HG03460 (cell line): ENCODE measurements around the gene ST6GAL1.

Experiments
- ATAC-seq: cut with Tn5 transposase; IDR thresholded peaks from one replicate; pipeline ENCODE4 v1.9.1; 2021; ENCODE audit not compliant: unreplicated experiment

ST6GAL1 gene

DNA sequence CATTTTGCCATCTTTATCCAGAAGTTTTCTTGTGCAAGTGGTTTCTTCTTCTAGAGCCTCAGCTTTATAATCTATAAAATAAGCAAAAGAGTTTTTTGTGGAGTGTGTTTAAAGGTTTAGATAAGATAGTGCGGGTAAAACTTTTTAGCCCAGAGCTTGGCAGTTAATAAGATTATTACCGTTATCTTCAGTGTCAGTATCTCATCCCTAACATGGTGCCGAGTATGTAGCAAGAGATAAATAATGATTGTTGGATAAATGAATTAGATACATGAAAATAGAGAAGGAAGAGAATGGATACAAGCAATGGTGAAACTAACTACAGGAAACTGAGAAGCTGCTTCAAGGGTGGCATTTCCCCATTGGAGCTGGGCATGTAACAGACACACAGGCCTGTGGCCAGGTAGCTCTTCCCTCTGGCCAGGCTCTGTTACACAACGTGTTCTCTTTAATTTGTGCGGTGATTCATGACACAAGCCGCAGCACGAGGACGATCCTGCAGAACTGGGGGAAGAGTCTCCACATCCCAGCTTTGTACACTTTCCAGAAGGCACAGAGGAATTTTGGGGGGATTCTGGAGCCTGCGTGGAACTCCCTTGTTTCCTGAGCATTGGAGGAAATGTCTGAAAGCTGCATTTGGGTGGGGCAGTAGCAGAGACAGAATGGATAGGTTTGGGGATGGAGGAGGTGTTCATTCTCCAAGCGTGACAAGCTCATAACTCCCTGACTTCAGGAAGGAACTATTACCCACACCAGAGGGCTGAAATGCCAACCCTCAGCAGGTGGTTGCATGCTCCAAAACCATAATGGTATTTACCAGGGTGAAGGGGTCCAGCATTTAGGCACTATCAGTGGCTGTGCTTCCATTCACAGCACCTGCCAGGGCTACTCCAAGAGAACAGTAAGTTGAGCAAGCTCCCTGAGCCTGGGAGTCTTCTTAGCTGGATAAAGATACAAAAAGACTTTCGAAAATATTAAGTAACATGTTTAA is 14.2 kb upstream of the ST6GAL1 start:
- ATAC-seq = no peak

- no peak for ATAC-seq
These were observed 12.6 kb upstream of the ST6GAL1 start for GRCh38 chr3:186917512-186918312.

GRCh38 chr3:186920301-186920700 is 10.0 kb upstream of the ST6GAL1 start:
- ATAC-seq = no peak

GRCh38 chr3:186920796-186921195 is 9.5 kb upstream of the ST6GAL1 start:
- ATAC-seq = no peak

DNA sequence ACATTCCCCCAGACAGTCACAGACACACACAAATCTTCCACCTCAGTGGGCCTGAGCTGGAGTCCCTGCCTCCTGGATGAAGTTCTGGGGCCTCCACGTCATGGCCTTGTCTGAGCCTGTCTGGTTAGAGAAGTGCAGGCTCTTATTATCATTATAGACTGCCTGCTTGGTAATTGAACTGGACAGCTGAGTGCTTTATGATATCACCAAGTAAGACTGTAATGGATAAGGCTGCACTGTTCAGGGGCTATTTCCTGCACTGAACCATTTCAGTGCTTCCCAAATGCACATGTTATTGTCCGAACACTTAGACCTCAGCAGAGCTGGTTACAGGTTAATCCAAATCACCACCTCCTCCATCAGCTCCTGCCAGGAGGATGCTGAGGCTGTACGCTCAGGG is 8.7 kb upstream of the ST6GAL1 start:
- no peak for ATAC-seq

GRCh38 chr3:186922224-186922623 is 8.1 kb upstream of the ST6GAL1 start:
- no peak for ATAC-seq

DNA sequence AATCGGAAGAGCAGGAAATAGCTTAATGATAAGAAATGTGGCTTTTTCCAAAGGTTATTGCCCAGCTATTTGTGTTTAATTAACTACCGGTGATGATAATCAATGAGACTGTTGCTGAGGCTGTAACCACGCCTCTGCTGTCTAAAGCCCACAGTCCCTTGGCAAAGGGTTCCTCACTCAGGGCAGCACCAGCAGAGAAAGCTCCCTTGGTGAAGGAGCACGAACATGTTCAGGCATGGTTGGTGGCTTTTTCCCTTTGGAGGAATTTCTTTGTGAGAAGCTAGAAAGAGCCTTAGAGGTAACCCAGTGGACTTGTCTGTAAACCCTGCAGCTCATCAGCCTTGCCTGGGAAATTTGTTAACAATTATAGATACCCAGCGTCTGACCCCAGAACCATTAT is 7.5 kb upstream of the ST6GAL1 start:
- ATAC-seq = no peak

- ATAC-seq = no peak
These were observed 7.1 kb upstream of the ST6GAL1 start for GRCh38 chr3:186923241-186923640.

DNA sequence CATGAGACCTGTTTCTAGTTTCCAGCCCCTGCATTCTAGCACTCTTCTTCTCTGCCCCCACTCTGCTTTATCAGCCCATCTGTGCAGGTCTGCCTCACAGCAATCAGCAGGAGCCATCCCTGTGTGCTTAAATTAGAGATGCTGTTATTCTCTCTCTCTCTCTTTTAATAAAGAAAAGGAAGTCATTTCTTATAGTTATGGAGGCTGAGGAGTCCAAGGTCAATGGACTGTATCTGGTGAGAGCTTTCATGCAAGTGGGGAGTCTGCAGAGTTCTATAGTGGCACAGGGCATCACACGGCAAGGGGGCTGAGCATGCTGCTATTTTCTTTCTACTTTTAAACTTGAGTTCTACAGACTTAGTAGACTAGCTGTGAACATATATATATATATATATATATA is 4.5 kb upstream of the ST6GAL1 start:
- ATAC-seq = no peak

- ATAC-seq = no peak
These were observed 1.1 kb upstream of the ST6GAL1 start for GRCh38 chr3:186929186-186929585.

- ATAC-seq = no peak
These were observed 641 bp upstream of the ST6GAL1 start for GRCh38 chr3:186929685-186930084.

GRCh38 chr3:186930641-186931531 is 560 bp downstream of the ST6GAL1 start:
- peak; percentile 69 for ATAC-seq

DNA sequence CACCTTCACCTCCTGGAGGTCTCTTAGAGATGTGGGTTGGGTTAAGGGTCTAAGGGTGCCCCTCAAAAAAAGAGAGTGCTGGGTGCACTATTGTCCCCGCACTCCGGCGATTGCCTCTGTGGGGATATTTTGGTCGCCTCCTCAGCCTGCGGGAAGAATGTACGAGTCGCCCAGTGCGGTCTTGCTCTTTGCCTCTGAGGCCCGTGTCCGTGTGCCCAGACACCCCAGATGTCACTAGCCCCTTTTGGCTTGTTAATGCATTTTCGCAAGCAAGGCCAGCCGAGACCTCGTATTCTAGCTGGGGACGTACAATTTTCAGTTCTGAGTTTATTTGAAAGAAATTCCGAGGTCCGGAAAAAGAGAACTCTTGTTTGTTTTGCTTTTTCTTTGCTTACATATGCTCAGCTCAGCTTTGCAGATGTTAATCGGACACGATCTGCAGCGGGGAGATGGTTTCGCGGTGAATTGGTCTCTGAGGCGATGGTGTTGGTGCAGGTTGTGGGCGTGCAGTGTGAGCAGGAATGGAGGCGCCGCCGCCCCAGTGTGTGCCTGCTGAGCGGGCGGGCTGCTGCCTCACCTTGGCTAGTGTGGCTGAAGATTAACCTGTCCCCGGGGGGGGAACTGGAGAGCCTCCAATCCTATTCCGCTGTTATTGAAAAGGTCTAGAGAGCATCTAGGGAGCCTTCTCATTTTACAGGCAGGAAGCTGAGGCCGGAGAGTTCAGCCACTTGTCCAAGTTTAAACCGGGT is 1.4 kb downstream of the ST6GAL1 start:
- peak; percentile 49 for ATAC-seq

DNA sequence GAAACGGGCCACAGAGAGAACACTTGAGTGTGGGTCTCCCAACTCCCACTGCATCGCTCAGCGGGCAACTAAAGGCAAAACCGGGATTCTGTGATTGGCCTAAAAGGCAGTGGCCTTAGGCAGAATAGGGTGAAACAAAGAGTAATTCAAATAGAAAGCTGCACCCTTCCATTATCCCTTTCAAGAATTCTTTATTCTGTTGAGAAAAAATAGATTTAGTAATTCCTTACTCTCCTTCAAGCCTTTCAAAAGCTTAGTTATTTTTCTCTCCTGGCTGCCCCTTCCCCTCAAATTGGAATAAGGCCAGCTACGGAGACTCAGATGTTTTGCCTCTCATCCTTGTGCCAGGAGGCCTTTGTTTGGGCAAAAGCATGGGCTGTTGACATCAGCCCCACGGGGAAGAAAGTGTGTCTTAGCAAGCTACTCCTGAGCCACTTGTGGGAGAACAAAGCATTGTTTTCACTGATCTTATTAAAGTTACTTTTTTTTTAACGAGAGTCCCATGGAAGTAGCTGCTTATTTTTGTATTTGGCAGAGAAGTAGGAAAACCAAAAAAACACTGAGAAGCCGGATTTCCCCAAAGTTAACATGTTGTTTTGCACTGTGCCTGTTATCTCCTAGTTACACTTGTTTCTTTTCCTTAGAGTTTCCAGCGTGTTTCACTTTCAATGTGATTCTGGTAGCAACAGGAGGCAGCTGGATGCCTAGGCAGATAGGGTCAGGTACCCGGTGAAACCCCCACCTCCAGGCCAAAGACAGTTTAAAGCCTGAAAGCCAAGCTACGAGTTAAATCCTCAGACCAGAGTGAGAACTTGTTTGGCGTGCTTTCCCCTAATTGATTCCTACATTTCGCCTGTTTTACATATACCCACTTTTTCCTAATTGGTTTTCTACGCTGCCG is 2.2 kb downstream of the ST6GAL1 start:
- no peak for ATAC-seq

DNA sequence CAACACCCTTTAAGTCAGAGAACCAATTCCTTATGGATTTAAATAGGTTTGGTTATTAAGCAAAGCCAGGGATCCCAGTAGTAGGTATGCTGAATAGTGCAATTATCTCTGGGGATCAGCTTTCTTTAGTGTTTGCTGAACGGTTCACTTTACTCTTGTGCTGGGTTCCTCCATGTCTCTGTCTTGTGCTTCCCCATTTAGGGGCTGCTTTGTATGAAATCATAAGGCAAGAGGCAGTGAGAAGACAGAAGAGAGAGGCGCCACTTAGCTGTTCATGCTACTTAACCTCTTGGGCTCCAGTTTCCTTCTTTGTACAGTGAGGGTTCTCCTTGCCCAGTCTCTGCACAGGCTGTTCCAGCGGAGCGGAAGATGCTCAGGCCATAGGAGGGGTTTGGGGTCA is 3.5 kb downstream of the ST6GAL1 start:
- ATAC-seq = no peak

GRCh38 chr3:186935133-186935532 is 4.8 kb downstream of the ST6GAL1 start:
- ATAC-seq = no peak

DNA sequence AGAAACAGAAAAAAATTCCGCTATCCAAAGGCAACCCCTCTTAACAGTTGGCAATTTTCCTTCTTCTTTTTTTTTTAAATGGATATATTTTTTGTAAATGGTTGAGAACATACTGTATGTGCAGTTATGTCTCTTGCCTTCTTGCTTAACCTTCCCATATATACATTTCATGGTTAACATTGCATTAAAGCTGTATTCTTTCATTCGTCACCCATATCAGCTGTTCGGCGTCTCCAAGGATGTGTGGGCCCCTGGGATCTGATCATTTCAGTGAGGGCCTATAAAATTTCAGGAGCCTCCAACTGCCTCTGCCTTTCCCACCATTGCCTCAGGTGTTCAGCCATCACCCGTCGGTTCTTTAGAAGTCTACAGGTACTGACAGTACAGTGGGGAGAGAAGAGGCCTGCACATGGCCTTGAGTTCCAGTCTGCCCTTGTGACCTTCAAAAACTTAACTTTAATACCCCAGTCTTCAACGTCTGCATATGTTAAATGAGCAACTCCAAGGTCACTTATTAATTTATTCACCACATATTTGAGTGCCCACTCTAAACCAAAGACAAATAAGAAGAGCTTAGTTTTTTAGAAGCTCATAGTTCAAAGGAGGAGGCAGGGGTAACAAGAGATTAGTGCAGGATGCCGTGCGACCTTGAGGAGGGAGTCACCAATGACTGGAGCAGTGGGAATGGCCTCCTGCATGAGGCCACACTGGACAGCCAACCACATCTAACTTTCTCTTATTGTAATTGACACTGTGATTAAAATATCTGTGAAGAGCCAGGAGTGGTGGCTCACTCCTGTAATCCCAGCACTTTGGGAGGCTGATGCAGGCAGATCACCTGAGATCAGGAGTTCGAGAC is 6.9 kb downstream of the ST6GAL1 start:
- ATAC-seq = no peak

- ATAC-seq = no peak
These were observed 8.4 kb downstream of the ST6GAL1 start for GRCh38 chr3:186938716-186939115.
